HG02798 (cell line): ENCODE measurements around the gene KCNK13.
"Not testable (repeated sequence)": the region's sequence is repeated elsewhere in the genome, so short reads cannot be mapped to it uniquely, and the experiment has no call there.

ENCODE experiments used
- ATAC-seq: cut with Tn5 transposase; IDR thresholded peaks from one replicate; pipeline ENCODE4 v1.9.1; 2021; ENCODE audit warnings: mild to moderate bottlenecking; ENCODE audit not compliant: unreplicated experiment, poor library complexity

The KCNK13 gene

DNA sequence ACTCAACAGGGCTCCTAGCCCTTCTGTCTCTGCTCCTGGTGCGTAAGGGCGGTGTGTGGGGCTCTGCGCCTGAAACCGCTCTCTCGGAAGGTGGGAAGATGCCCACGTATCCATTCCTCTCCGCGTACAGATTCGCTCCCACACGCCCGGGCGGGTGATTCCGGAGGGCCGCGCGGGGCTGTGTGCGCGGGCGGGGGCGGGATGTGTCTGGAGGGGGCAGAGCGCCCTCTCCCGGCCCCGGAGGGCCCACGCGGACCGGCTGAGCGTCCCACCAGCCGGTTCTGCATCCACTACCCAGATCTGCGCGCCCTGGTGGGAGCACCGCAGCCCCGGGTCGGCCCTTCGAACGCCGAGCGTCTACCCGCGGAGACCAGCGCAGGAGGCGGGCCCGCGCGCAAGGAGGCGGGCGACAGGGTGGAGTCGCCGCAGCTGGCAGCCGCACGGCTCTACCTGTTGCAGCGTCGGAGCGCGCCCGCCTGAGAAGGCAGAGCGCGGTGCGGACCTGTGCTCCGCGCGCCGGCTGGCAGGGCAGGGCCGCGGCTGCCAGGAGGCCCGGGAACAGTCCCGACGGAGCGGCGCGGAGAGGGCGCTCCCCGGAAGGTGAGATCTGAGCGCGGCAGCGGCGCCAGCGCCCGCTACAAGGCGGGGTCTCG, 1.4 kb upstream of the KCNK13 start:
- ATAC-seq, result peak; percentile 73

DNA sequence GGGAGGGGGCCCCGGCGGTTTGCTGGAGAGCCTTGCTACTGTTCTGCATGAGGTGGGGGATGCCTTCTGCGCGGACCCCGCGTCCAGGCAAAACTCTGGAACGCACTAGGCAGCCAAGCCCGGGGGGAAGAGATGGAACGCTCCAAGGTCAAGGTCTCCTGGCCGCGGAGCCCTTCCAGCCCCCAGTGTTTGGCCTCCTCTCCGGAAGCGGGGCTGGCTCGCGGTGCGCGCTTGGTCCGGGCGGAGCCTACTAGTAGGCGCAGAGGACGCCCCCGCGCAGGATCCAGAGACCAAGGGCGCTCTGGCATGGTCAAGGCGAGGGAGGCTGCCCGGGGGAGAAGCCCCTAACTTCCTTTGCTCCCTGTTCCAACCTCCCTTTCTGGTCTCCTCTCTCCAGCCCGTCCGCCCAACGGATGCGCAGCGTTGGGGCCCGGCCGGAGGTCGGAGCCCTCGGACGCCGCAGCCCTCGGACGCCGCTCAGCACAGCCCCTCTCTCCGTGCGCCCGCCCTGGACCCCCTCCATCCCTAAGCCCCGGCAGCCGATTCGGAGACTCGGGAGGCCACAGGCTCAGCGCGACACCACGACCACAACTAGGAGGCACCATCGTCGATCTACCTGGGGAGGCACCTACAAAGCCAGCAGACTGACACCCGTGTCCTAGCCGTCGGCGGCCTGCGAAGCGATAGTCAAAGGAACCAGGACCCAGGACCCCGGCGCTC, 669 bp upstream of the KCNK13 start:
- peak; percentile 27 for ATAC-seq

DNA sequence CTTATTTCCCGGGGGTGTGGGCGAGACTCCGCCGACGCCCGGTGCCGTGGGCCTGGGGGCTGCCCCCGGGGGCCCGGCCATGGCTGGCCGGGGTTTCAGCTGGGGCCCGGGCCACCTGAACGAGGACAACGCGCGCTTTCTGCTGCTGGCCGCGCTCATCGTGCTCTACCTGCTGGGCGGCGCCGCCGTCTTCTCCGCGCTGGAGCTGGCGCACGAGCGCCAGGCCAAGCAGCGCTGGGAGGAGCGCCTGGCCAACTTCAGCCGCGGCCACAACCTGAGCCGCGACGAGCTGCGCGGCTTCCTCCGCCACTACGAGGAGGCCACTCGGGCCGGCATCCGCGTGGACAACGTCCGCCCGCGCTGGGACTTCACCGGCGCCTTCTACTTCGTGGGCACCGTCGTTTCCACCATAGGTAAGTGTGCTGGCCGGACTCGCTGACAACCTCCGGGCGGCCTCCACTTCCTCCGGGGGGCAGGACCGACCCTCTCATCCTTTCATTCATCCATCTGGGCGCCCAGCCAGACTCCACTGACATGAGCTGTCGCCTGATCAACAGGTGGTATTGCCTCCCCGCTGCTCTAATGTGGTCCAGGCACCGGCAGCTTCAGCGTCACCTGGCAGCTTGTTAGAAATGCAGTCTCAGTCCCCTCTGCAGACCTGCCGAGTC, 467 bp downstream of the KCNK13 start:
- no peak for ATAC-seq

DNA sequence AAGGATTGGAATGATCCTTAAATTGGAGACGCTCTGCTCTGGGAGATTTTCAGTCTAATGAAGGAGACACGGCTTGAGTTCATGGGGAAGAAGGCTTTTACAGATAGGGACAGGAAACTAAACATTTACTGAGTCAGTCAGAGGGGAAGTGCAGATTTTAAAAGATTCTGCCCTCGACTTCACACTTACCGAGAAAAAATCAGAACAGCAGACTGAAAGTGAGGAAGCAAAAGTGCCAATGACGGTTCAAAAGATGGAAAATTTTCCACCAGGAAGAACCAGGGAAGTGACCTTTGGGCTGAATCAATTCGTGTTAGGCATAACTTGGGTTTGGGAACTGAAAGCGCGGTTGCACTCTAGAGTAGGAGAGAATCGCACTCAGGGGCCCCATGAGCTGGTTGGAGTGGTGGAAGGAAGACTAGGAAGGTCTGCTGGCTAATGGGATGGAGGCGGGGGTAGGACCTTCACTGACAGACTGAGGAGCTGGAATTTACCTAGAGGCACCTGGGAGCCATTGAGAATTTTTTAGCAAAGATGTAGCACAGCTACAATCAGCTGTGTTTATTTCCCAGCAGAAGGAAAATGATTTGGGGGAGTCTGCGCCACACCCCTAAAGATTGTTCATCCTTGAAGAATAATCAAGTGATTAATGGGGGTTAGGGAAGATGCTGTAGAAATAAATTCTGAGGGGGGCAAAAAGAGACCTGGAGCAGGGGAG, 1.2 kb downstream of the KCNK13 start:
- ATAC-seq, result no peak

DNA sequence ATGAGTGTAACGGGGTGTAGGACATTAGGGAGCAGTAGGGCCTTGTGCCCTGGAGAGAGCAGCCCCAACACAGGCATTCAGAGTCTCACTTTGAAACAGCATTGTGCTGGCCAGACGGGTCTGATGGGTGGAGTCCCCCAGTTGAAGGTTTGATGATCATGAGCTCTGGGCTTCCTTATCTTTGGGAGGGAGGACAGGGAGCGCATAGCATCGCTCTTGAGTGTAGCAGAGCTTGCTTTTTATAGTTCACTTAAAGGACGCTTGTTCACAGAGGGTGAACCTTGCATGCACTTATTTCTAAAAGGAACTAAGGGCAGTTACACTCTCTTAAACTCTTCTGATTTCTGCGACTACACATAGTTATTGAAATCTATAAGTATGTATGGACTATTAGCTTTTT, 10.6 kb downstream of the KCNK13 start:
- ATAC-seq, result no peak

DNA sequence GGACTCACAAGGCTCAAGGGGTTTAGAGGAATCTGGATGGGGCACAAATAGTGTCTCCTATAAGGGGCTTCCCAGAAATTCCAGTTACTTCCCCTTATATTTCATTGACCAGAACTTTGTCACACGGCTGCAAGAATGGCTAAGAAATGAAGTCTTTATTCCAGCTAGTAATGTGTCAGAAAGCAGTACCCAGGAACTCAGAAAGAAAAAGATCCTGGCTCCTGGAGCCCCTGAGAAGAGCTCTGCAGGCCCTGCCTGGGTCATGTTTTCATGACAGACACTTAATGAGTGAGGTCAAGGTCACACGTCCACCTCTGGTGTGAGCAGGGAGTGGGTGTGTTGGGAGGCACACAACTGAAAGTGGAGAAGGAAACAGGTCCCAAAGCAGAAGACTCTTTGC, 17.8 kb downstream of the KCNK13 start:
- no peak for ATAC-seq

DNA sequence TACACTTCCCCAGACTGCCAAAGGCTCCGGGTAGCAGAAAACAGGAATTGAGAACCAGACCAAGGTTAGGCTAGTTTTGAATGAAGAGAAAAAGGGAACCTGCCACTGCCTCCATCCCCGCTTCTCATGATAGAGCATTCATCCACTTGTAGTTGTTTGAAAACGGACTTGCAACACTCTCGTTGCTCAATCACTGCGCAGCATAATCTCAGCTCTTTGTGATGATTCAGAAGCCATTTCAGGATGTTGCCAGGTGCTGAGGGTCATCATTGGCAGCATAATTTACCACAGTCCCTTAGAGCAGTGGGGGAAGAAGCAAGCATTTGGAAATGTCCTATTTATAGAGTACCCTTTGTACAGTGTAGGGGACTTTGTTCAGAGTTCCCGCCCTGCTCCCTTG, 25.6 kb downstream of the KCNK13 start:
- no peak for ATAC-seq

DNA sequence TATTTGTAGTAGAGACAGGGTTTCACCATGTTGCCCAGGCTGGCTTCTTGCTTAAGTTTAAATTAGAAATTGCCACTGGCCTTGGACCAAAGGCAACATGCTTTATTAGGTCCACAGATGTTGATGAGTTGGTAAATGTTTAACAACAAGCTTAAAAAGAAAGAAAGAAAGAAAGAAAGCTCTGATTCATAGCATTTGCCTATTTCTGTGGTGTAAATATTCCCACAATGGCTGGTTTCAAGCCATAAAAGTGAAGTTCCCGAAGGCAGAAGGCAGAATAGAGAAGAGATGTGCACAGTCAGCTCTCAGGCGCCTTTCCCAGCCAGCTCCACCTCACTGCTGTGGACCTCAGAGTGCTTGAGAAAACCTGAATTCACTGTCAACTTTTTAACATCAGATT, 26.4 kb downstream of the KCNK13 start:
- no peak for ATAC-seq

DNA sequence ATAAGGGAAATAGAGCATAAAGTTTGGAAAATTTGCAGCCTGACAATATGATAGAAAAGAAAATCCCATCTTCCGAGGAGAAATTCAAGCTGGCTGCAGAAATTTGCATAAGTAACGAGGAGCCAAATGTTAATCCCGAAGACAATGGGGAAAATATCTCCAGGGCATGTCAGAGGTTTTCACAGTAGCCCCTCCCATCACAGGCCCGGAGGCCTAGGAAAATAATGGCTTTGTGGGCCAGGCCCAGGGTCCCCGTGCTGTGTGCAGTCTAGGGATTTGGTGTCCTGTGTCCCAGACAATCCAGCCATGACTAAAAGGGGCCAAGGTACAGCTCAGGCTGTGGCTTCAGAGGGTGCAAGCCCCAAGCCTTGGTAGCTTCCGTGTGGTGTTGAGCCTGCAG, 27.7 kb downstream of the KCNK13 start:
- ATAC-seq, result not testable (repeated sequence)

DNA sequence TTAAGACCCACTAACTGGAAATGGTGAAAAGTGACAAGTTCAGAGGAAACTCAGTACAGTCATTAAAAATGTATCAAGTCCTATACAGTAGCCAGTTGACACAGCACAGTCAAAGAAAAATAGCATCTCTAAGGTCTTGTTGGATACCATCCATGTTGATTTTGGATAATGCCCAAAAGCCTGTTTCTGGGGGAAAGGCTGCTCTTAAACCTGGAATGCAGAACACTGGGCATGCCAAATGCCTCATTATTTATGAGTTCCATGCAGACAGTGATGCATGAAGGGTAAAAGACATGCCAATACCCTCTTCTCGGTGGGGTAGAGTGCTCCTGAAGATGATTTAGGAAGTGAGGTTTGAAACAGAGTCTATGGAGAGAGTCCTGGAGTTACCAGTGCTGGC, 29.6 kb downstream of the KCNK13 start:
- no peak for ATAC-seq

DNA sequence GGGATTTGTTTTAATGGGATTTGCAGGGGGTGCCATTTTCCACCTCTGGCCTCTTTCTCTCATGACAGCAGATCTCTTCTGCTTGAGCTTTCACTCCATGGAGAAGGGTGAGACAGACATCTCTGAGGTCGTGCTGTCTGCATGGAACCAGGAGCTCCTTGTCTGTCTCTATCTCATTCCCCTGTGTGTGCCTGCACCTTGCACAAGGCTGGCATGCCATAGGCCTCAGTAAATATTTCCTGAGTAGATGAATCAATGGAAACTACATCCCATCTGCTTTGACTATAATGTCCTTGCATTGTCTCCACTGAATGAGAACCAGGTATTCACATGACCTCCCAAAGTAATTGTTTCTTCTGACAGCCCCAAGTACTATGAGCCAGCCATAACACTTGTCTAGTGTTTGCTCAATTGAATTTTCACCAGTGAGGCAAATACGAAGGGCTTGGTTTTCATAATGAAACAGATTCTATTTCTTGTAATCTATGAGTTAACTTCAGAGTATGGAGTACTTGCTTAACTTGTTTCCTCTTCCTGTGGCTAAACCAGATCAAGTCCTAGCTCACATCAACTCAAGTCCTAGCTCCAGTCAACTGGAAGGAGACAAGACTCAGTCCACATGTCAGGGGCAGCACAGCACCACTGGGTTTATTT, 32.3 kb downstream of the KCNK13 start:
- ATAC-seq, result no peak

DNA sequence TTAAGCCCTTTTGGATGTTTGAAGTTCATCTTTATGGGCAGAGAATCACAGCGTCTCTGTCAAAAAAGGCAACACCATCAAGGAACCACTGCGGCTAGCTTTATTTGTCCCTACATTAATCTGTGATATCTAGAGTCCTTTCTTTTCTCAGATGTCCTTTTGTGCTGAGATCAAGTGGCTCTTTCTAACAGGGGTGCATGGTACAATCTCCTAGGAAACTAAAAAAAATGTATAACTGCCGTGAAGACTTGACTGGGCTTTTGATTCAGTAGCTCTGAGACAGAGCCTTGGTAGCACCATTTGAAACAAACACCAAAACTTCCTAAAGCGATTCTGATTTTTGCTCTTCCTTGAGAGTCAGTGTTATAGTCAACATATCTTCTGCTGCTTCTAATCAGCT, 33.3 kb downstream of the KCNK13 start:
- no peak for ATAC-seq

DNA sequence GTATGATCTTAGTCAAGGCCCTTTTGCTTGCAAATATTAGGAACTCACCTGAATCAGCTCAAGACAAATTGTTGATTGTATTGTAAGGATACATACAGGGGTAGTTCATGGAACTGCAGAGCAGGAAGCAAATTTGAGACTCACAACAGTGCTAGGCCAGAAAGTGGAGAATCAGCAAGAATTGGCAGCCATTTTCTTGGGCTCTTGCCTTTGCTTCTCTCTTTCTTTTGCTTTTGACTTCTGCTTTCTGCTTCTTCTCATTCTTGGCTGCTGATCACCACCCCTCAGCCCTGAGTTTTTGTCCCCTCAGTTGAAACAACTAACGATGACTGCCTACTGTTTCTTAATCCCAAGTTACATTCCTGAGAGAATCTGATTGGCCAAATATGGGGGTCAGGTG, 34.8 kb downstream of the KCNK13 start:
- no peak for ATAC-seq

DNA sequence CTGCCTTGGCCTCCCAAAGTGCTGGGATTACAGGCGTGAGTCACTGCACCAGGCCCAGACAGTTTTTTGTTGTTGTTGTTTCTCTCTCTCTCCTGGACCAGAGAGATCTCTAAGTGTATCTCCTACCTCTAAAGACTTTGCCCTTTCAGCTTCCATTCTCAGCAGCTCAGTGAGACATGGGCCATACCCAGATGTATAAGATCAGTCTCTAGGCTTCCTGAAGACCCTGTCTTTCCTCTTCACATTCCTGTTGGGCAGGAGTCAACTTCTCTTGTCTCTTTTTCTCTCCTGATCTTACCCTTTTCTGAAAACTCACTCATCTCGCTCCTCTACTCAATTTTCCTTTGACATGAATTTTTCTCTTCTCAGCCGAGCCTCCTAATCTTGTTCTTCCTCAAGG, 42.0 kb downstream of the KCNK13 start:
- no peak for ATAC-seq

DNA sequence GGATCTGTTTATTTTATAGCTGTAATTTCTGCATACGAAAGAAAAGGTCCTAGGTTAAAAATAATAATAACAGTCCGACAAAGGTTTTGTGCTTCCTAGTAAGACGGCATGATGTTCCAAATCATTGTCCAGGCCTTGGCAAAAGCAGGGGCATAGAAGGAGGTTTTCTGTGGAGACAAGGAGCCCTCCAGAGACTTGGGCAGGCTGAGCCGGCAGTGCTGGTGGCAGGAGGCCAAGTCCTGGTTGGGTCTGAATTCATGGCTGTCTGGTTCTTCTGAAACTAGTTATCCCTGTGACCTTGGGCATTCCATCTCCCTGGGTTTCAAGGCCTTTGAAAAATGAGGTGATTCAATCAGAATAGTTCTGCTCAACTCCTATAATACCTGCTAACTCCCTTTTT, 44.0 kb downstream of the KCNK13 start:
- ATAC-seq, result no peak

DNA sequence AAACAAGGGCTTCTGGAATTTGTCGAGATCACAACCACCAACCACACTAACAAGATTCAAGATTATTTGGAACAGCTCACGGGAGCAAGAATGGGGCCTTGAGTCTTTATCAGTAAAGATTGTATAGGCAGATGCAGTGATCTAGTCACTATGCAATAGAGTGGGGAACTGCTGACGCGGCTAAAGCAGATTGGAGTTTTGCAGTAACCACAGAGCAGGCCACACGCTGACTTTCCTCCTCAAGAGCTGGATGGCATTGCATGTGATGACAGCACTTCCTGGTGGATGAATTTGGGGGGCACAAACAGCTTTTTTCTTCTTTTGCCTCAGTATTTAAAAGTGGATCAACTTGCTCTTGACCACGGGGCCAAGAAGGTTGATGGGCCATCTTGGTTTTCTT, 46.0 kb downstream of the KCNK13 start:
- ATAC-seq, result no peak

DNA sequence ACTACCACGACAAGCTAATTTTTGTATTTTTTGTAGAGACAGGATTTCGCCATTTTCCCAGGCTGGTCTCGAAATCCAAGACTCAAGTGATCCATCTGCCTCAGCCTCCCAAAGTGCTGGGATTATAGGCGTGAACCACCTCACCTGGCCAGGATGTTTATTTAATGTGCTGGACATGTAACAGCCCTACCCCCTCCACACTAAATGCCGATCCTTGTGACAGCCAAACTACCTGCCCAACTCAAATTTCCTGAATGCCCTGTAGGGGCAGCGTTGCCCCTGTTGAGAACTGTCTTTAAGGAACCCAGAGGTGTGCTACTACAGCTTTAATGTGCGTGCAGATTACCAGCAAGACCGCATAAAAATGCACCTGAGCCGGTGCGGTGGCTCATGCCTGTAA, 48.1 kb downstream of the KCNK13 start:
- no peak for ATAC-seq

DNA sequence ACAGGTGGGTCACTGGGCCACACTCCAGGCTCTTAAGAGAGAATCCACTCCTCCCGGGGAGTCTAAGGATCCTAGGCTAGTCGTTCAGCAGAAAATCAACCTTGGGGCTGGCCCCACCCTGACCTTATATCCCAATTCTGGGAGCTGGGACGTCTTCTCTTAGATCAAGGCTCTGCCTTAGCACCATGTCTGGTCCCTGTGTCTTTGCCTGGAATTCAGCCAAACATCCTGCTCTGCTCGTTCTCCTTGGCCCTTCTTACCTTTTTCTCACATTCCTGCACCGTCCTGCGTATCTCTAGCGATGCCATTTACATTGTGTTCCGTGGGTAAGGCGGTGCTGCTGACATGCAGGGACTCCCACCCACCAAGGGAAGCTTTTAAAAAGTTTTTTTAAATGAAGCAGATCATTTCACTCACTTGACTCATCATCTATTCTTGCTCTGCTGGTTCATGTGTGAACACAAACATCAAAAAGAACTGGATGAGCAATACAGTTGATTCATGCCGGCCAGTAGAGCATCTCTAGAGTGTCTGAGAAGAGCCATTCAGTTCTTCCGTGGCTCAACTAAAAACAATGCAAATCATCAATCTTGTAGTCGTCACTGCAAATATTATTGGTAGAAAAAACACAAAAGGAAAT, 50.2 kb downstream of the KCNK13 start:
- no peak for ATAC-seq

DNA sequence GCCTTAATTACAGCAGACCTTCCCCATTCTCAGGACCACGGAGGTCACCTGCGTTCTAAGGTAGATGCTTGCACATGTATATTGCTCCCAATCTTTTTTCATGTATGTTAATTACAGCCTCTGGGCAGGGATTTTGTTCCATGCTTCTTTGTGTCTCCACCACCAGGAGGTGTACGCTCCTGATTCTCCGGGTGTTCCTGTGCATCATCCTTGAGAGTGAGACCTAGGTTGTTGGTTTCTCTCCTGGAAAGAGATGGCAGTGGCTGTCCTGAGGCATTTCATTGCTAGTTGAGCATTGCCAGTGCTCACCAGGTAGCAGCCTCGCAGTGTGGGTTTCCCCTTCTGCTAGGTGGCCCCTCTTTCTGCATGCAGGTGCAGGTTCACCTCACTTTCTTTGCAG, 52.8 kb downstream of the KCNK13 start:
- no peak for ATAC-seq

DNA sequence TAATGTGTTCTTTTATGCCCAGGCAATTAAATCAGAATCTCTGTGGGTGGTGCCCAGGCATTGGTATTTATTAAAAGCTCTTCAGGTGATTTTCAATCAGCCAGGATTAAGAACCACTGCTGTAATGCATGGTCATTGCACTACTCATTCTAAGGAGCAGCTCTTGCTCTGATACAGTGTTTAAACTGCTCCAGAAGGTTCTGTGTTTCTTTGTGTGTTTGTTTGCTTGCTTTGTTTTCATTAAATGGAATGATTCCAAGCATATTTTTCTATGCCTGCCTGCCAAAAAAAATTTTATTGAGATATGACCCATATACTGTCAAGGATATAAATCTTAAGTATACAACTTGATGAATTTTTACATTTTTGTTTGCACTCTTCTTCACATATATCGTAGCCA, 54.0 kb downstream of the KCNK13 start:
- ATAC-seq, result no peak
